Stimulated activated CD8-positive, alpha-beta memory T cell treated with anti-CD3 and anti-CD28 coated beads, Interleukin-7, amount 100 ng/mL, for 24 hours (primary cell): ENCODE measurements around the gene CABLES1.

Experiments
- DNase-seq: peaks from one replicate; pipeline ENCODE4 v3.0.0-alpha.2; 2020; ENCODE audit warnings: low read depth

The CABLES1 gene

DNA sequence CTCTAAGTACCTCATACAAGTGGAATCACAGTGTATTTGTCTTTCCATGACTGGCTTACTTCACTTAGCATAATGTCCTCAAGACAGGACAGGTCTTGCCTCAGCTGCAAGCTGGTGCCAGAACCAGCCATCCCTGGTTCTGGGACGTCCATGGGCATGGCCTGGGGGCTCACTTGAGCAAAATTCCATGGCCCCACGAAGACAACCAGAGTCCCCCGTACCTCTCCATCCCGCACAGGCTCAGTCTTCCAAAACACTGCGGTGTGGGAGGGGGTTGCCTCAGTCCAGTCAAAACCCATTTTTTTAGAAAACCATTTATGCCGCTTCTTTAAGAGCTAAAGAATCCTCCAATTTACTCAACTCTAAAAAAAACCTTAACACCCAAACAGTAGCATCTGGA lies 21.7 kb upstream of the CABLES1 start:
- no peak for DNase-seq

DNA sequence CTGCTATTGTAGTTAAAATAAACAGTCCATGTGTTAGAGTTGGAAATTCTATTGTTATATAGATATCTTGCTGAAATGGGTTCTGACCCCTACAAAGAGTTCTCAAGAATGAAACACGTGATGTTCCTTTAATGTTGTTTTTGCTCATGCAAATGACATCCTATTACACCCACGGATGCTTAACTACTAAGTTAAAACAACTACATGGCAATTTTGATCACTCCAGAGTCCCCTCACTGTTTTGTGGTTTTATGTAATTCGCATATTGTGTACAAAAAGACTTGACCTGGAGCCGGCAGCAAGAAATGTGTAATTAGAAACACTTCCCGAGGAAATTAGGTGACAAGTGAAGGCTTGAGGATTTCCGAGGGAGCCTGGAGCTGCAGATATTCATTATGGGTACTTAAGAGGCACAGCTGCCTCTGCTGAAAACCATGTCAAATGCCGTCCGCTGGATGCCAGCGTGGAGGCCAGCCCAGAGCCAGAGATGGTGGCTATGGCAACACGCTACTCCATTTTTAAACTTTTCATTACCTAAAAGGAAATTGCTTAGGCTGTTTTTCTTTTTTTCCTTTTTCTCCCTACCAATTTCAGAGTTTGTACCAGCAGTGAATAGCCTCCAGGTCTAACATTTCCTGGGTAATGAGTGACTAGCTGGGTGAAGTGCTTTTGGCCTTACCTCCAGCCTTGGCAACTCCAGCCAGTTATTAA lies 21.0 kb upstream of the CABLES1 start:
- no peak for DNase-seq

DNA sequence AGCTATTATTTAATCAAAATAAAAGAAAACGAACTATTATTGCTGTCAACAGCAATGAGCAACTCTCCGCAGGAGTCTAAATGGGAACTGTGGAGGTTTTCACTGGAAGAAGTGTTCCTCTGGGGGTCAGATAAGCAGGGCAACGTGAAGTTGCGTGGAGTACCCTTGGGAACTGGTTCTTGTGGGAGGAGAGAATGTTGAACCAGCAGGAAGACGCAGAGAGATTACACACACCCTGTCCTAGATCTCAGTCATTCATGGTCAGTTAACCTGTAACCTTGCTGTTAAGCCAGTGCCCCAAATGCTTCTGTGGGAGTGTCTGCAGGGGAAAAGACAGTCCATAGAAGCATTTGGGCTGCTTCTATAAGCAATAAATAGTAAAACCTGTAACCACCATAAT lies 20.4 kb upstream of the CABLES1 start:
- DNase-seq = no peak

GRCh38 chr18:23115683-23116096 lies 19.6 kb upstream of the CABLES1 start:
- no peak for DNase-seq

- no peak for DNase-seq
Measured at GRCh38 chr18:23121133-23121532, 14.2 kb upstream of the CABLES1 start.

GRCh38 chr18:23122334-23123229 lies 12.7 kb upstream of the CABLES1 start:
- DNase-seq = no peak

DNA sequence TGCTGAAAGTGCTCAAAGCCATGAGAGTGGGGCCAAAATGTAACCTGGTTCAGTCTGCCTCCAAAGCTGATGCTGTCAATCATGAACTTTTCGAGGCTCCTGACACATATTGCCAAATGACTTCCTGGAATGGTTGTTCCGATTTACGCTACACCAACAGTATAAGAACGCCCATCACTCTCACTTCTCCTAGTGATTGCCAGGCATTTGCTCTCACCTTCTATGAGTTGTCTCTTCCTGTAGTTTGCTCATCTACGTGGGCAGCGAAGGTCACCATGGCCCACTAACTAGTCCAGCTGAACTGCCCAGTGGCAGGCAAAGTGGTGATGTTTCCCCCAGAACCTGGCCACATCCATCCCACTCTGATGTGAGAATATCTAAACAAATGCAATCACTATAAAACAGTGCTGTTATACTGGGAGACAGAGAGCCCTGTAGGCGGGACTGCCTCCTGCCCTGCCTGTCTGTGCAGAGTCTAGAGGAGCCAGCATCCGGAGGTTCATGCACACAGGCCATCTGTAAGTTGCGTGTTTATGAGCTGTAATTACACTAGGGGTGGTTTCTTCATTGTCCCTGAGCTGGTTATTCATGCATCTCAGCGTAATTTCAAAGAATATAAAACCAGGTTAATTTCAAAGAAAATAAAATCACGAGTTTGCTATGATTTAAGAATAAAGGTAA lies 8.8 kb upstream of the CABLES1 start:
- no peak for DNase-seq

GRCh38 chr18:23127090-23127489 lies 8.2 kb upstream of the CABLES1 start:
- DNase-seq = no peak

DNA sequence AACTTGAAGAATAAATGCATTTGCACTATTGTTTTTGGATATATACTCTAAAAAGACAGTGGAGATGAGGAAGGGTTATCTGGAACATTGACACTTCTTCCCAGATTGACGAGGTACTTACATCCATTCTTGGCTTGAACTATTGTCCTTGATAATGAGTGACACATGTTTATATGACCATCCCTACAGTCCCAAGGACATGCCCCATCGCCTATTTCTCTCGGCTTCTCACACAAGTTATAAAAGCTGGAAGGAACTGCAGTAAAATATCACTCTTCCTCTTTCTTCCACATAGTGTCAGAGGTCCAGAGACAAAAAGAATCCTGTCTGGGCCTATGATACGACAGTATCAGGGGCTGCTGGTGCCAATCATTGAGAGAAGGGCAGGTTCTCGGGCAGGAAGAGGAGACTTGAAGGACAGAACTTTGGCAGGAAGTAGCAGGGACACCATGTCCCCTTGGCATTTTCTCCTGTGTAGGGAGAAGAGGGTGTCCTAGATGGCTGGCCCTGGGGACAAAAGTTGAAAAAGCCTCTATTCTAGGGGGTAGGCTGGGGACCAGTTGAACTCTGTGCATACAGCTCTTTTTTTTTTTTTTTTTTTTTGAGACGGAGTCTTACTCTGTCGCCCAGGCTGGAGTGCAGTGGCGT lies 5.8 kb upstream of the CABLES1 start:
- no peak for DNase-seq

- no peak for DNase-seq
Measured at GRCh38 chr18:23131693-23132319, 3.5 kb upstream of the CABLES1 start.

- DNase-seq = no peak
Measured at GRCh38 chr18:23133860-23134779, 1.2 kb upstream of the CABLES1 start.

DNA sequence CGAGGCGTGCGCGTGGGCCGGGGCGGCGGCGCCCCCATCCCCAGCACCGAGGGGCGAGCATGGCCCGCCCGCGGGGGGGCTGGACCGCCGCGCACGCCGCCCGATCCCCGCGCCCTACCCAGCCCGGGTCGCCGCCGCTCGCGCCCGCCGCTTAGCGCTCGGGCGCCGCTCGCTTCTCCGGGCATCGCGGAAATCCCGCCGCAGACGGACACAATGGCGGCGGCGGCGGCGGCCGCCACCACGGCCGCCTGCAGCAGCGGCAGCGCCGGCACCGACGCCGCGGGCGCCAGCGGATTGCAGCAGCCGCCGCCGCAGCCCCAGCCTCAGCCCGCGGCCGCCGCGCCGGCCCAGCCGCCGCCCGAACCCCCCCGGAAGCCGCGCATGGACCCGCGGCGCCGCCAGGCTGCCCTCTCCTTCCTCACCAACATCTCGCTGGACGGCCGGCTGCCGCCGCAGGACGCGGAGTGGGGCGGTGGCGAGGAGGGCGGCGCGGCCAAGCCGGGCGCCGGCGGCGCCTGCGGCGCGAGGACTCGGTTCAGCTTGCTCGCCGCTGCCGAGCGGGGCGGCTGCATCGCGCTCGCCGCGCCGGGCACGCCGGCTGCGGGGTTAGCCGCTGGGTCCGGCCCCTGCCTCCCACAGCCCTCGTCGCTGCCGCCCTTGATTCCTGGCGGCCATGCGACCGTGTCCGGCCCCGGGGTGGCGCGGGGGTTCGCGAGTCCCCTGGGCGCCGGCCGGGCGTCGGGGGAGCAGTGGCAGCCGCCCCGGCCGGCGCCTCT lies 453 bp downstream of the CABLES1 start:
- no peak for DNase-seq

DNA sequence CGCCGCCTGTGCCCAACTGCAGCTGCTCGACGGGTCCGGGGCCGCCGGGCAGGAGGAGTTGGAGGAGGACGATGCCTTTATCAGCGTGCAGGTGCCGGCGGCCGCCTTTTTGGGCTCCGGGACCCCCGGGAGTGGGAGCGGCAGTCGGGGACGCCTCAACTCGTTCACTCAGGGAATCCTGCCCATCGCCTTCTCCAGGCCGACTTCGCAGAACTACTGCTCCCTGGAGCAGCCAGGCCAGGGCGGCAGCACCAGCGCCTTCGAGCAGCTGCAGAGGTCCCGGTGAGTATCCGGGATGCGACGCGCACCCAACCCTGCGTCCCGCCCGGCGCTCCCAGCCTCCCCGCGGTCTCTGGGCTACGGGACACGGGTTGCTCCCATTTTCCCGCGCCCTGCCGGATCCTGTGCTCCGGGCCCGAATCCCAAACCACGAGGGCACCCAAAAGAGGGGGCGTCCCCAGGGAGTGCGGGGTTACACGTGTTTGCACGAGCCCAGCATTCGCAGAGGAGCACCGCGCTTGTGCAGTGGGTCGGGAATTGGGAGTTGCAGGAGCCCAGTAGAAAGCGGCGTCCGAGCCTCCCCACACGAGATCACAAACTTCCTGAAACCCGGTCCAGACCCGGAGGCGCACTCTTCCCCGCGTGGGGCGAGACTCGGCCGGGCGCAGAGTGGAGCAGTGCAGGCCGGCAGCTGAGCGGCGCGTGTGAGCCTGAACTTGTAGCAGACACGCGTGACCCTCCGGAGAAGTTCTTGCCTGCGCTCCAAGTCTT lies 1.2 kb downstream of the CABLES1 start:
- no peak for DNase-seq

- no peak for DNase-seq
Measured at GRCh38 chr18:23137097-23137635, 1.9 kb downstream of the CABLES1 start.

DNA sequence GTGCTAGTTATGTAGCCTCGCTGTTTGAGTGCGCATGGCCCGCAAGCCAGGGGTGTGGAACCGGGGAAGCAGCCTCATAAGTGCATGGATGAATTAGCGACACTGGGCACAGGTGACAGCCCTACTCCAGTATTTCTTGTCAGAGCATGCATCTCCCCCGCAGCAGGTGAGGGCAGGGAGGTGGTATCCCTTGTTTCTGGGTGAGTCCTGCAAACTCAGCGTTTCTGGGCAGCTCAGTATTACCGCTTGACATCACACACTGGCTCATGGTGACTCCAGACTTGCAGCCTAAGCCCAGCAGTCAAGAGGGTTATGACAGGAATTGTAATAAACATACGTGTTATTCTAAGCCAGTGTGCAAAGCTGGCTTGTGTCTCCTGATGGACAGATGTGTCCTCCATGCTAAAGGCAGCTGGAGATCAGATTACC lies 2.5 kb downstream of the CABLES1 start:
- DNase-seq = no peak

DNA sequence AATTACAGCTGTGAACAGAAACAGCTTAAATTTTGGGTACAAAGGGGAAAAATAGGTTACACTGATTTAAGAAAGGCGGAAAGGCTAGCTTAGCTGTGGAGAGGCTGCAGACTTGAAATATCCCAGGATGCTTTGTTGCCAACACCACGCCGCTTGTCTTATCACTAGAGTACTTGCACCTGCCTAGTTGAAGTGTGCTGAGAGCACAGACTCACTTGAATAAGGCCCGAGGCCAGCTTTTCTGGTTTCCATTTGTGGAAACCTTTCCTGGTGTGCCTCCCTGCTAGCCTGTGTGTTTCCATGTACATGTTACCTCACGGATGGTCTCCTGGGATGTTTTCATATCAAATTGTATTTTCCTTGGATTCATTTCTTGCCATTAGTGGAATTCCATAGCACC lies 3.2 kb downstream of the CABLES1 start:
- DNase-seq = no peak

GRCh38 chr18:23141104-23141999 lies 6.1 kb downstream of the CABLES1 start:
- no peak for DNase-seq
